GM13976 (cell line): ENCODE results near the gene COL8A2.

Experiments used
- DNase-seq: peaks from one replicate; pipeline ENCODE4 v3.0.0; 2012; ENCODE audit warnings: low spot score
- in situ Hi-C: fragments of 300-500 bp; cut with MboI; formaldehyde crosslinking; loops from one replicate; pipeline ENCODE4 v1.12.0; 2022; ENCODE audit warnings: low sequenced_read_pairs, mixed read lengths, inconsistent platforms; ENCODE audit not compliant: unreplicated experiment
- TF ChIP-seq, protein P1 (sequence below): IDR thresholded peaks from 2 replicates; pipeline ENCODE4 v1.5.1; 2012; ENCODE audit warnings: borderline replicate concordance, mild to moderate bottlenecking; ENCODE audit not compliant: insufficient read depth; ENCODE audit errors: extremely low read depth, missing control alignments, control extremely low read depth

Gene COL8A2

DNA sequence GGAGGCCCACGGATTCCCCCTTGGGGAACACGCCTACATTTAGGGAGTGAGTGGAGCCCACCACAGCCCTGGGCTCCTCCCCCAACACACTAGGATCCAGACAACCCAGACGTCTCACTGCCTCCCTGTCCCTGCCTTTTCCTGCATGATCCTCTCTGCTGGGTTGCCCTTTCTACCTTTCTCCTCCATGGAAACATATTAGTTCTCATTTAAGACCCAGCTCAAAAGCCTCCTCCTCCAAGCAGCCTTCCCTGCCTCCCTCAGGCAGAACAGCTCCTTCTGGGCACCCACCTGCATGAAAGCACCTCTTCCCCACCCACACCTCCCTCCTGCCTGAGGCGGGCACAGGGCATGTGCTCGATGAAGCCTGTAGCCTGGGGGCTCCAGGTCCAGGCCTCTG, 10.7 kb downstream of the COL8A2 start:
- in situ Hi-C loops: no loop called here
- DNase-seq: no peak
- TF ChIP-seq, protein P1, sequence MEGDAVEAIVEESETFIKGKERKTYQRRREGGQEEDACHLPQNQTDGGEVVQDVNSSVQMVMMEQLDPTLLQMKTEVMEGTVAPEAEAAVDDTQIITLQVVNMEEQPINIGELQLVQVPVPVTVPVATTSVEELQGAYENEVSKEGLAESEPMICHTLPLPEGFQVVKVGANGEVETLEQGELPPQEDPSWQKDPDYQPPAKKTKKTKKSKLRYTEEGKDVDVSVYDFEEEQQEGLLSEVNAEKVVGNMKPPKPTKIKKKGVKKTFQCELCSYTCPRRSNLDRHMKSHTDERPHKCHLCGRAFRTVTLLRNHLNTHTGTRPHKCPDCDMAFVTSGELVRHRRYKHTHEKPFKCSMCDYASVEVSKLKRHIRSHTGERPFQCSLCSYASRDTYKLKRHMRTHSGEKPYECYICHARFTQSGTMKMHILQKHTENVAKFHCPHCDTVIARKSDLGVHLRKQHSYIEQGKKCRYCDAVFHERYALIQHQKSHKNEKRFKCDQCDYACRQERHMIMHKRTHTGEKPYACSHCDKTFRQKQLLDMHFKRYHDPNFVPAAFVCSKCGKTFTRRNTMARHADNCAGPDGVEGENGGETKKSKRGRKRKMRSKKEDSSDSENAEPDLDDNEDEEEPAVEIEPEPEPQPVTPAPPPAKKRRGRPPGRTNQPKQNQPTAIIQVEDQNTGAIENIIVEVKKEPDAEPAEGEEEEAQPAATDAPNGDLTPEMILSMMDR: no peak

DNA sequence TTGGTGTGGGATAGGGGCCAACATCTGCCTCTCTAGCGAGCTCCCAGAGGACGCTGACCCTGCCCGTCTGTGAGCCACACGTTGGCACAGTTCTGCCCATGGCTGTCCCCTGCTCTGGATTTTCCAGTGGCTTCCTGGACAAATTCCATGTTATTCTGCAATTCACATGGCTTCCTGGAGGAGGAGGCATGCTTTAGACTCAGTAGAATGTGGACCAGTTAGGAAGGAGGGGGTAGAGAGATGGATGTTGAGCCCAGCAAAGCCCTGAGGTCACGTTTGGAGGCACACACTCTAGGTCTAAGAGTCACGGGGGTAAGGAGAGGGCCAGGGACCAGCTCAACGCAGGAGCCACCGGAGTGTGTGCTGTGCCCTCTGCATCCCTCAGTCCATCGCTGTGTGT, 12.2 kb downstream of the COL8A2 start:
- TF ChIP-seq, protein P1: no peak
- no peak for DNase-seq
- in situ Hi-C loops: no loop called here

DNA sequence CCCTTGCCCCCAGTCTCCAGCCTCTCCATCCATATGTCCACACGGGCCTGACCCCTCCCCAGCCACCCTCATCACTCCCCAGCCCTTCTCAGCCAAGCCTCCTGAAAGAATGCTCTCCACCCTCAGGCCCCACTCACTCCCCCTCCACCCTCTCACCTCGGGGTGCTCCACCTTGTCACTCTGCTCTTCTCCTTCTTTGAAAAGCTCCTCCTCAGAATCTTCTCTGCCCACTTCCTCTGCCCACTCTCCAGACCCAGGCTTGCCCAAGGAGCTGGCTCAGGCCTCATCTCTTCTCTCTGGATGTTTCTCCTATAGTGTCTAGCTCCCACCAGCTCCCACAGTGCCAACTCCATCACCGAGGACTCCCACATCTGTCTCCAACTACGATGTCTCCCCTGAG, 13.9 kb downstream of the COL8A2 start:
- in situ Hi-C loops: no loop called here
- no peak for DNase-seq
- TF ChIP-seq, protein P1: no peak

DNA sequence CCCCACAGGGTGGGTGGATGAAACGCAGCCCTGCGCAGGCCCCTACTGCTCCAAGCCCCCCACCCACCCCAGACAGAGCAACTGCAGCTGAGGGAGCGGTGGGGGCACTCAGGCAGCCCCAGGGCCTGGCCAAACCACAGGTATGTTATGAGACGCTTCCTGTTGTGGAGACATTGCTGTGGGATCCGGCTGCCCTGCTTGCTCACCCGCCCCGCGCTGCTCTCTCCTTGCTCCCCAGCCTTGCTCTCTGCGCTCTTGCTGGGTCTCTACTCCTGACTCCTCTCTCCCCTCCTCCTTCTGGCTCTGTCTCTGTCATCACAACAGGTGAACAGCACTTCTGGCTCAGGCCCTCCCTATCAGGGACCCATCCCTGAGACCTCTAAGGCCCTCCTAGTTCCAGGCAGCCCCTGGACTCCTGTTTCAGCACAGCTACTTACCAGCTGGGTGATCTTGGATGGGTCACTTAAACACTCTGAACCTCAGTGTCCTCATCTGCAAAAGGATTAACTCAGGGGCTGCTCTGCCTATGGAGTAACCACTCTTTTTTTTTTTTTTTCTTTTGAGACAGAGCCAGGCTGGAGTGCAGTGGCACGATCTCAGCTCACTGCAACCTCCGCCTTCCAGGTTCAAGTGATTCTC, 15.9 kb downstream of the COL8A2 start:
- in situ Hi-C loops: loop anchor here (10.0 kb wide), 1 partner anchor 76 kb away; no protein-coding TSS in a partner anchor
- DNase-seq: no peak
- TF ChIP-seq, protein P1: no peak

DNA sequence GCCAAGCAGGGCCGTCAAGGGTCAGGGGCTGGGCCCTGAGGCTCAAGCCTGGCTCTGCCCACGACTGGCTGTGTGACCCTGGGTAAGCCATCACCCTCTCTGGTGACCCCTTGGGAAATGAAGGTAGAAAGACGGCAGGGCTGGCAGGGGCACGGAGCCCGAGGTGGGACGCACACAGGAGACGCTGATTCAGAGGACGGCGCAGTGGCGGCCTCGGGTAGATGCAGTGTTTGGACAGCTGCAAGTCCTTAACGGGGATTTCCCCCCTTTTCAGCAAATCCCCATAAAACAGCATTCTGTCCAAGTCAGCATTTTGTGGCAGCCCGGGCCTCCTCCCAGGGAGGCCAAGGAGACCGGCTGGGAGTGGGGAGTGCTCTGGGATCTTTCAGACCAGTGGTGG, 16.7 kb downstream of the COL8A2 start:
- in situ Hi-C loops: loop anchor here (10.0 kb wide), 1 partner anchor 76 kb away; no protein-coding TSS in a partner anchor
- no peak for DNase-seq
- TF ChIP-seq, protein P1: no peak

DNA sequence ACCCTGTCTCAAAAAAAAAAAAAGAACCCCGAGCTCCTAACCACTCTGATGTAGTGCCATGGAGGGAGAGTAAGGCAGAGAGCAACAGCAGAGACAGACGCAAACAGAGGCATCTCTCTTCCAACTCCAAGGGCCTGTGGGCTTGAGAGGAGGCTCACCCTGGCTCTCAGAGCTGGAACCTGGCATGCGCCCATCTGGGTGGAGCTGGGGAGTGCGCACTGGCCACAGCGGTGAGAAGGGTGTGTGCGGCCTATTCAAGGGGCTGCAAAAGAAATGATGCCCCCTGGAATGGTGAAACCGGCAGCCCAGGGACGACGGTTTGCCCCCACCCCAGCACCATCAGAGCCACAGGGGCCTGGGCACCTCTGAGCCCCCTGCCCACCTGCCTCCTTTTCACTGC, 17.6 kb downstream of the COL8A2 start:
- DNase-seq: no peak
- TF ChIP-seq, protein P1: no peak
- in situ Hi-C loops: loop anchor here (10.0 kb wide), 1 partner anchor 77 kb away; no protein-coding TSS in a partner anchor
